Activated CD4-positive, CD25-positive, alpha-beta regulatory T cell treated with anti-CD3 and anti-CD28 coated beads, Interleukin-2, amount 50 U/mL, for 72 hours (primary cell): ENCODE measurements around the gene SLC16A1.

Source experiments
- DNase-seq: peaks from one replicate; pipeline ENCODE4 v3.0.0; 2021

Gene SLC16A1

DNA sequence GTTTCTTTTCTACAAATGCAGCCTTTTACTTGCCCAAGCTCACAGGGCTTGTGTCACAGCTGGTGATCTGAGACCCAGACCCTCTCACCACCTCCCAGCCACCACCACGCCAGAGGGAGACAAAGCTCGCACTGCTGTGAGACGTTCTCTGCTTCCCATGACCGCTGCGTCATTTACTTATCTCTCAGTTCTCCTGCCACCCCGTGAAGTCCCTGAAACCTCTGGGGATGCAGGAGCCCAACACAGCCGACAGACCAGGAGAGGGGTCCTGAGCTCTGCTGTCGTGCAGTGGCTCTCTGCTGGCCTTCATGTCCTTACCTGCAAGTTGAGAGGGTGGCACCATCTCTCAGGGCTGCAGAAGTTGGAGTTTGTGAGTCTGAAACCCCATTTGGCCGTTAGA, 77.7 kb downstream of the SLC16A1 start:
- DNase-seq: no peak

DNA sequence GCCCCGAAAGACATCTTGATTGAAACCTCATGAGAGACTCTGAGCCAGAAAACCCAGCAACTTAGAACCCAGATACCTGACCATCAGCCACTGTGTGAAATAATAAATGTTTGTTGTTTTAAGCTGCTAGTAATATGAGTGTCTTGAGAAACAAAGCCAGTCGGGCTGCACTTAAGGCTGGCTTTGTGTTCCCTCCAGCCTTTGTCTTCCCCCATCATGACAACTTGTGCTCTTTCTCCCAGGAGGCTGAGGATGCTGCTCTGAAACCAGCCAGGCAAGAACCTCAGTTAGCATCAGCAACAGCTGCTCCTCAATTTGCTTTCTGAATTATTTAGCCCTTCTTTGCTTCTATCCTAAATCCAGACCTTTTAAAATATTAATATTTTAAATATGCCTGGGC, 78.2 kb downstream of the SLC16A1 start:
- no peak for DNase-seq

GRCh38 chr1:112876315-112876714, 79.7 kb downstream of the SLC16A1 start:
- DNase-seq: no peak

GRCh38 chr1:112872551-112872962, 83.4 kb downstream of the SLC16A1 start:
- DNase-seq: no peak

DNA sequence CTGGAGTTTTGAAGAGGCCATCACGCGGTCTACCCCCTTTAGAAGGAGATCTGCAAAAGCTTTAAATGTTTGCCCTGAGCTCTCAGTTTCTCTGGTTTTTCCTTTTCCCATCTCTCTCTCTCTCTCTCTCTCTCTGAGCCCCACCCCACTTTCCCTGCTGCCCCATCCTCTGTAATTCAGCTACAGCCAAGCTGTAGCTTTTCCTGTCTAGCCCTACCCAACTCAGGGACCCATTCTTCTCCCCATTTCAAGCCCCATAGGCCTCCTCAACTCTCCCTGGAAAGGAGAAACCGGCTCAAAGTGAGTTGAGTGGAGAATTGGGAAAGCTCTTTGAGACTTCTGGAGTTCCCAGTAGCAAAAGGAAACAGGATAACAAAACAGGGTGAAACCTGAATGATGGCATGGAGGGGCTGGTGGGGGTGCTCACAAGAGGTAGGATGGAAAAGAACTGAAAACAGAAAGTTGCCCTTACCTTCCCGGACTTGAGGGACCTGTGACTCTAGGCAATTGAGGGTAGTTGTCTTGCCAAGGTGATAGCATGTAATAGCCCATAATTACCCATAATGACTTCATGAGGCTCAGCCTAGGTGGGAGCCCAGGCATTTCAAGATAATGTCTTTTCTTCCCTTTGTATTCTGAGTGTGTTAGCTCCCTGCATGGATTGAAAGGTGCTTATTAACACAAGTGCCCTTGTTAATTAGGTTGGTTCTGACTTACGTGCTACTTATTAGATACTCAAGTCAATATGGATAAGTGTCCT, 84.9 kb downstream of the SLC16A1 start:
- DNase-seq: no peak

GRCh38 chr1:112869895-112870294, 86.1 kb downstream of the SLC16A1 start:
- DNase-seq: no peak

- no peak for DNase-seq
Measured at GRCh38 chr1:112868191-112868590, 87.8 kb downstream of the SLC16A1 start.

DNA sequence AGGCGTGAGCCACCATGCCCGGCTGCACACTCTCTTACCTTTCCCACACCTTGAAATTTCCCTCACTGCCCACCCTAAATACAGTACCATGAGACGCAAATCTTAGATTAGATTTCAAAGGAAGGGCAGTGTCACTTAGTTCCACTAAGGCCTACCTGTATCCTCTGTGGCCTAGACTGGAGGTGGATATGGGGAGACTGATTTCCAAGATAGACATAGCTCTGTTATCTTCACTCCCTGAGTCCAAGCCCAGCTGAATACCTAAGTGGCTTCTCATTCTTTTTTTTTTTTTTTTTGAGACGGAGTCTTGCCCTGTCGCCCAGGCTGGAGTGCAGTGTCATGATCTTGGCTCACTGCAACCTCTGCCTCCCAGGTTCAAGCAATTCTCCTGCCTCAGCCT, 89.0 kb downstream of the SLC16A1 start:
- no peak for DNase-seq

GRCh38 chr1:112866151-112866550, 89.8 kb downstream of the SLC16A1 start:
- DNase-seq: no peak

GRCh38 chr1:112862753-112863426, 93.1 kb downstream of the SLC16A1 start:
- no peak for DNase-seq
